GM12864 (cell line): ENCODE data around the gene TMED4.

Experiments used
- DNase-seq: peaks from one replicate; pipeline ENCODE4 v3.0.0-alpha.2; 2011; ENCODE audit warnings: low read depth
- H3K4me3 ChIP-seq: 2 replicates; pipeline ENCODE4 v1.5.1; 2011; ENCODE audit warnings: mild to moderate bottlenecking, low read depth, low read length, control low read depth
- CTCF ChIP-seq: IDR thresholded peaks from 2 replicates; pipeline ENCODE4 v1.5.1; 2011; ENCODE audit warnings: low read depth, mild to moderate bottlenecking, moderate library complexity, low read length, control low read depth, inconsistent platforms; ENCODE audit errors: missing control alignments

Gene TMED4

GRCh38 chr7:44581879-44582603 is at the start of gene TMED4:
TMED4 (minus strand) TSS chr7:44582231; CDS start chr7:44582206, 25 bp downstream.
- peak; percentile 96 for DNase-seq
- no peak for TF ChIP-seq CTCF
- H3K4me3 ChIP-seq, result peak within 1 kb of the TSS; percentile 94

- no peak for DNase-seq
- H3K4me3 ChIP-seq, result no peak overlapping the region
- TF ChIP-seq CTCF, result no peak
Observed at GRCh38 chr7:44631458-44632115, 49.6 kb upstream of the TMED4 start.

- no peak for TF ChIP-seq CTCF
- no peak for DNase-seq
- no peak overlapping the region for H3K4me3 ChIP-seq
Observed at GRCh38 chr7:44630792-44631457, 48.9 kb upstream of the TMED4 start.

GRCh38 chr7:44629829-44630522 is 47.9 kb upstream of the TMED4 start:
- no peak for DNase-seq
- H3K4me3 ChIP-seq, result no peak overlapping the region
- TF ChIP-seq CTCF, result no peak

GRCh38 chr7:44626620-44627019 is 44.6 kb upstream of the TMED4 start:
- TF ChIP-seq CTCF, result no peak
- no peak for DNase-seq
- no peak overlapping the region for H3K4me3 ChIP-seq

GRCh38 chr7:44625526-44626471 is 43.8 kb upstream of the TMED4 start:
- H3K4me3 ChIP-seq, result no peak overlapping the region
- TF ChIP-seq CTCF, result no peak
- DNase-seq, result no peak
